ENCODE measurements around the gene GPR153. TPM values are rescaled to one million over a fixed set of nuclear protein-coding genes. Genes with fewer than 3 reads are reported as not detected.

Gene GPR153
- total and polyA plus RNA-seq, 2 donors from 2014 or later: 1.1 to 8.6 TPM

DNA sequence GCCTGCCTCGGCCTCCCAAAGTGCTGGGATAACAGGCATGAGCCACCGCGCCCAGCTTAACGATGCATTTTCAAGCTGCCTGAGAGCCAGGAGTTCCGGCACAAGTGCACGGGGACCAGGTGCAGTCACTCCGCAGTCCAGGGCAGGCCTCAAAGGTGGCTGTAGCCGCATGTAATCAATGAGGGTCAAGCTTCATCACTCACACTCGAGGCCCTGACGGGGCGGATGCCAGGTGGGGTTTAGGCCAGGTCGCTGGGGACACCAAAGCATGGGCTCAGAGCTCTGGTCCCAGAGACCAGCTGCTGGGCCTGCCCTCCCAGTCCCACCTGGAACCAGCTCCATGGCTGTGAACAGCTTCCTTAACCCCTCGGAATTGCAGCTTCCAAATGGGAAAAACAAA lies 26.1 kb upstream of the GPR153 start:
- Histone ChIP-seq H3K36me3 (ENCODE audit: control insufficient read depth in 2 of 3, insufficient read depth in 3 of 3, low read length in 3 of 3) (no peaks in the 10 kb centered on the region), H3K27ac (ENCODE audit: low read depth in 2 of 2, low read length in 2 of 2) (no peak overlapping the region), H3K27me3 (ENCODE audit: control insufficient read depth, insufficient read depth, low read length) (no peaks in the 10 kb centered on the region), H3K4me3 (ENCODE audit: low read length in 3 of 3) (no peak overlapping the region), H3K4me1 (ENCODE audit: control insufficient read depth in 2 of 3, insufficient read depth in 2 of 3, low read depth in 1 of 3, low read length in 3 of 3) (no peaks in the 10 kb centered on the region), H3K9ac (ENCODE audit: low read length in 3 of 3) (no peak overlapping the region), H3K9me3 (ENCODE audit: control insufficient read depth in 2 of 3, insufficient read depth in 1 of 3, low read length in 3 of 3) (no peaks in the 10 kb centered on the region)
- DNase-seq: peak in 1 of 5 donors; percentile 61
- intact Hi-C loops (cut with DNase I): no loop called here
- TF ChIP-seq, protein P1, sequence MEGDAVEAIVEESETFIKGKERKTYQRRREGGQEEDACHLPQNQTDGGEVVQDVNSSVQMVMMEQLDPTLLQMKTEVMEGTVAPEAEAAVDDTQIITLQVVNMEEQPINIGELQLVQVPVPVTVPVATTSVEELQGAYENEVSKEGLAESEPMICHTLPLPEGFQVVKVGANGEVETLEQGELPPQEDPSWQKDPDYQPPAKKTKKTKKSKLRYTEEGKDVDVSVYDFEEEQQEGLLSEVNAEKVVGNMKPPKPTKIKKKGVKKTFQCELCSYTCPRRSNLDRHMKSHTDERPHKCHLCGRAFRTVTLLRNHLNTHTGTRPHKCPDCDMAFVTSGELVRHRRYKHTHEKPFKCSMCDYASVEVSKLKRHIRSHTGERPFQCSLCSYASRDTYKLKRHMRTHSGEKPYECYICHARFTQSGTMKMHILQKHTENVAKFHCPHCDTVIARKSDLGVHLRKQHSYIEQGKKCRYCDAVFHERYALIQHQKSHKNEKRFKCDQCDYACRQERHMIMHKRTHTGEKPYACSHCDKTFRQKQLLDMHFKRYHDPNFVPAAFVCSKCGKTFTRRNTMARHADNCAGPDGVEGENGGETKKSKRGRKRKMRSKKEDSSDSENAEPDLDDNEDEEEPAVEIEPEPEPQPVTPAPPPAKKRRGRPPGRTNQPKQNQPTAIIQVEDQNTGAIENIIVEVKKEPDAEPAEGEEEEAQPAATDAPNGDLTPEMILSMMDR (IDR thresholded peaks at IDR 0.05; ENCODE audit: borderline replicate concordance, extremely low read depth, insufficient read depth): no peak
- FAIRE-seq: no peak

DNA sequence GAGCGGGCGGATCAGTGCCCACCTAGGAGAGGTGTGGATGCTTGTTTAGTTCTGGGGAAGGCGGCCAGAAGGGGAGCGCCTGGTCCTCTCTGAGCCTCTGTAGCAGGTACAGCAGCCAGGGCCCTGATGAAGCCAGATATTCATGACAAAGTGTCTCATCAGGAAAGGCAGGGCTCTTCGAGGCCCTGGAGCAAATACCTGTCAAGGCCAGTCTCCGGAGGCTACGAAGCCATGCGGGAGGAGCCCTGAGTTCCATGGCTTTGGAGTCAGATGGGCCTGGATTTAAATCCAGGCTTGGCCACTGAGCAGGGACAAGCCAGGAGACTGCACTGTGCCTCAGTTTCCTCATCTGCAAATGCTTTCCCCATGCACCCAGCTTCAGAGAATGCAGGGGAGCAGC lies 25.4 kb upstream of the GPR153 start:
- H3K27ac ChIP-seq (ENCODE audit: low read depth in 2 of 2, low read length in 2 of 2): no peak overlapping the region
- no peak for DNase-seq
- intact Hi-C loops (cut with DNase I): no loop called here

DNA sequence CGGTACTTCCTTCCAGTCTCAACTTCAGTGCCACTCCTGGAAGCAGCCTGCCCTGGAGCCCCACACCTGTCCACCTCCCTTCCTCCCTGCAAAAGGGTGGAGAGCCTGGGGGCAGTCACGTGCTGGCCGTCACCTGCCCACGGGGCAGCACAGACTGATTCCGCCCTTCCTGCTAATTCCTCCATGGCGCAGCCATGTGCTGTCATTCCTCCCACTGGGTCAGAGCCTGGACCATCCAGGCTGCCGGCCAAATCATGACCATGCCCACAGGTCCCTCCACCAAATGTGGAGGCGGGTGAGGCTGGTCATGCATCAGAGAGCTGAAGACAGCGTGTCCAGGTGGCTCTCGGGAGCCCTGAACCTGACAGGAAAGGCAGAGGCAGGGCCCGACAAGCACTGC lies 24.4 kb upstream of the GPR153 start:
- intact Hi-C loops (cut with DNase I): no loop called here
- FAIRE-seq (no peak), DNase-seq (peak in 2 of 5 donors; percentile 44 to 83)
- Histone ChIP-seq H3K9me3 (ENCODE audit: control insufficient read depth in 2 of 3, insufficient read depth in 1 of 3, low read length in 3 of 3) (no peaks in the 10 kb centered on the region), H3K9ac (ENCODE audit: low read length in 3 of 3) (no peak overlapping the region), H3K27ac (ENCODE audit: low read depth in 2 of 2, low read length in 2 of 2) (no peak overlapping the region), H3K4me3 (ENCODE audit: low read length in 3 of 3) (no peak overlapping the region), H3K4me1 (ENCODE audit: control insufficient read depth in 2 of 3, insufficient read depth in 2 of 3, low read depth in 1 of 3, low read length in 3 of 3) (no peaks in the 10 kb centered on the region), H3K36me3 (ENCODE audit: control insufficient read depth in 2 of 3, insufficient read depth in 3 of 3, low read length in 3 of 3) (no peaks in the 10 kb centered on the region), H3K27me3 (ENCODE audit: control insufficient read depth, insufficient read depth, low read length) (no peaks in the 10 kb centered on the region)
- TF ChIP-seq, protein P1 (IDR thresholded peaks at IDR 0.05; ENCODE audit: borderline replicate concordance, extremely low read depth, insufficient read depth): no peak

More for the DNA sequence above, 25.4 kb upstream of the GPR153 start:
- Histone ChIP-seq H3K27me3 (ENCODE audit: control insufficient read depth, insufficient read depth, low read length) (no peaks in the 10 kb centered on the region), H3K4me1 (ENCODE audit: control insufficient read depth in 2 of 3, insufficient read depth in 2 of 3, low read depth in 1 of 3, low read length in 3 of 3) (no peaks in the 10 kb centered on the region), H3K36me3 (ENCODE audit: control insufficient read depth in 2 of 3, insufficient read depth in 3 of 3, low read length in 3 of 3) (no peaks in the 10 kb centered on the region), H3K9ac (ENCODE audit: low read length in 3 of 3) (no peak overlapping the region), H3K4me3 (ENCODE audit: low read length in 3 of 3) (no peak overlapping the region), H3K9me3 (ENCODE audit: control insufficient read depth in 2 of 3, insufficient read depth in 1 of 3, low read length in 3 of 3) (no peaks in the 10 kb centered on the region)
- TF ChIP-seq, protein P1 (IDR thresholded peaks at IDR 0.05; ENCODE audit: borderline replicate concordance, extremely low read depth, insufficient read depth): no peak
- FAIRE-seq: no peak
